ENCODE data around the gene RHOU. TPM values are rescaled to one million over a fixed set of nuclear protein-coding genes. Genes with fewer than 3 reads are reported as not detected.

The RHOU gene
- total RNA-seq, 1 donor from 2014 or later = 67.0 TPM

DNA sequence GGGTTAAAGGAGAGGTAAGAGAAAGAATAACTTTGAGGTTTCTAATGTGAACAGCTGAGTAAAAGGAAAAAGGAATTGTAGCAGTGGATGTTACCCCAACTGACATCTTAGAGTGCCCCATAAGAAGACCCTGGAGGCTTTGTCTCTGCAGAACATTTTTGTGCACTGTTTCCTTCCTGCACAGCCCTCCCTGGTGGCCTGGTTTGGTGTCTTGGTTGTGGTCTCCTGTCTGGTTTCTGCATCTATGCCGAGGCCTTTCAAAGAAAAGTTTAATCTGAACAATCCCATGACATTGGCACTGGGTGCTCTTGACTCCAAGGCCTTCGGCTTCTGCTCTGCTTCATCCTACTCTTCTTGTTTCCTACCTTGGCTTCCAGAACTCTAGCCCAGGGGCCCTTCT is 57.8 kb downstream of the RHOU start:
- TF ChIP-seq, protein P1, sequence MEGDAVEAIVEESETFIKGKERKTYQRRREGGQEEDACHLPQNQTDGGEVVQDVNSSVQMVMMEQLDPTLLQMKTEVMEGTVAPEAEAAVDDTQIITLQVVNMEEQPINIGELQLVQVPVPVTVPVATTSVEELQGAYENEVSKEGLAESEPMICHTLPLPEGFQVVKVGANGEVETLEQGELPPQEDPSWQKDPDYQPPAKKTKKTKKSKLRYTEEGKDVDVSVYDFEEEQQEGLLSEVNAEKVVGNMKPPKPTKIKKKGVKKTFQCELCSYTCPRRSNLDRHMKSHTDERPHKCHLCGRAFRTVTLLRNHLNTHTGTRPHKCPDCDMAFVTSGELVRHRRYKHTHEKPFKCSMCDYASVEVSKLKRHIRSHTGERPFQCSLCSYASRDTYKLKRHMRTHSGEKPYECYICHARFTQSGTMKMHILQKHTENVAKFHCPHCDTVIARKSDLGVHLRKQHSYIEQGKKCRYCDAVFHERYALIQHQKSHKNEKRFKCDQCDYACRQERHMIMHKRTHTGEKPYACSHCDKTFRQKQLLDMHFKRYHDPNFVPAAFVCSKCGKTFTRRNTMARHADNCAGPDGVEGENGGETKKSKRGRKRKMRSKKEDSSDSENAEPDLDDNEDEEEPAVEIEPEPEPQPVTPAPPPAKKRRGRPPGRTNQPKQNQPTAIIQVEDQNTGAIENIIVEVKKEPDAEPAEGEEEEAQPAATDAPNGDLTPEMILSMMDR (IDR thresholded peaks at IDR 0.05) = no peak
- TF ChIP-seq EZH2 (IDR thresholded peaks at IDR 0.05) = no peak
- no peak for TF ChIP-seq EZH2phosphoT487 (IDR thresholded peaks at IDR 0.05)
- Mint-ChIP-seq H3K9me3 (no peaks in the 10 kb centered on the region), H3K4me1 (peaks cover 16% of the 10 kb centered on the region), H3K27ac (no peak overlapping the region), H3K27me3 (ENCODE audit: insufficient read depth, low read depth) (peaks cover 2% of the 10 kb centered on the region), H3K36me3 (no peaks in the 10 kb centered on the region), H3K4me3 (no peak overlapping the region)
- Histone ChIP-seq H3K36me3 (no peaks in the 10 kb centered on the region), H3K4me1 (peaks cover 1% of the 10 kb centered on the region), H3K27me3 (no peaks in the 10 kb centered on the region), H3K27ac (no peak overlapping the region), H3K4me2 (no peak overlapping the region), H4K20me1 (ENCODE audit: low read depth) (no peaks in the 10 kb centered on the region), H2AFZ (replicated peaks) (no peak overlapping the region), H3K4me3 (no peak overlapping the region), H3K9ac (no peak overlapping the region), H3K9me3 (ENCODE audit: low read depth) (no peaks in the 10 kb centered on the region), H3K79me2 (ENCODE audit: low read depth) (no peaks in the 10 kb centered on the region), H3F3A (ENCODE audit: low read depth) (no peaks in the 10 kb centered on the region)
- no peak for DNase-seq (ENCODE audit: low spot score)

GRCh38 chr1:228794173-228794572 is 58.9 kb downstream of the RHOU start:
- Mint-ChIP-seq H3K36me3 (no peaks in the 10 kb centered on the region), H3K4me1 (peaks cover 20% of the 10 kb centered on the region), H3K9me3 (no peaks in the 10 kb centered on the region), H3K4me3 (no peak overlapping the region), H3K27me3 (ENCODE audit: insufficient read depth, low read depth) (peaks cover 5% of the 10 kb centered on the region), H3K27ac (no peak overlapping the region)
- TF ChIP-seq EZH2 (IDR thresholded peaks at IDR 0.05) (no peak), EZH2phosphoT487 (IDR thresholded peaks at IDR 0.05) (no peak)
- TF ChIP-seq, protein P1 (IDR thresholded peaks at IDR 0.05) = no peak
- Histone ChIP-seq H3K36me3 (no peaks in the 10 kb centered on the region), H3F3A (ENCODE audit: low read depth) (no peaks in the 10 kb centered on the region), H3K4me1 (peaks cover 7% of the 10 kb centered on the region), H3K9me3 (ENCODE audit: low read depth) (no peaks in the 10 kb centered on the region), H4K20me1 (ENCODE audit: low read depth) (no peaks in the 10 kb centered on the region), H2AFZ (replicated peaks) (no peak overlapping the region), H3K4me3 (no peak overlapping the region), H3K27ac (no peak overlapping the region), H3K9ac (no peak overlapping the region), H3K4me2 (no peak overlapping the region), H3K79me2 (ENCODE audit: low read depth) (no peaks in the 10 kb centered on the region), H3K27me3 (no peaks in the 10 kb centered on the region)
- DNase-seq (ENCODE audit: low spot score) = no peak

DNA sequence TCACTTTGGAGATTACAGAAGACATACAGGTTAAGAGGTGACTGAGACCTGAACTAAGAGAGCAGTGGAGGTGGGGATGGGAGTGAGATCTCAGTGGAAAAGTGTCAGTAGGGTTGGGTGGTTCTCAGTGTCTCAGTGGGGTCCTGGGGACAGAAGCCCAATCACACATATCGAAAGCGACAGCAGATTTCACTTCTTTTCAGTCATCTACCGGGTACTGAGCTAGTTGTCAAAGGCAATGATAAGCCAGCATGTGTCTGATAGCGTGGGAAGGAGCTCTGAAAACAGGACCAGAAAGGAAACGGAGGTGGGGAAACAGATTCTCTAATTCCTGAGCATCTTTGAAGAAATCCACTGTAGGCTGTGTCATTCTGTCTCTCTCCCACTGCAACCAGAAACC is 59.5 kb downstream of the RHOU start:
- no peak overlapping the region for H3K4me2 ChIP-seq

More for the DNA sequence above, 59.5 kb downstream of the RHOU start:
- H3F3A ChIP-seq (ENCODE audit: low read depth) = no peaks in the 10 kb centered on the region
- H3K9ac ChIP-seq = no peak overlapping the region
- no peak for DNase-seq (ENCODE audit: low spot score)
- peaks cover 20% of the 10 kb centered on the region for H3K4me1 Mint-ChIP-seq
- no peak overlapping the region for H3K27ac Mint-ChIP-seq
- no peaks in the 10 kb centered on the region for H3K36me3 Mint-ChIP-seq
- TF ChIP-seq EZH2phosphoT487 (IDR thresholded peaks at IDR 0.05) (no peak), EZH2 (IDR thresholded peaks at IDR 0.05) (no peak)
- TF ChIP-seq, protein P1 (IDR thresholded peaks at IDR 0.05) = no peak
- H3K4me1 ChIP-seq = peaks cover 7% of the 10 kb centered on the region
- no peaks in the 10 kb centered on the region for H3K9me3 ChIP-seq (ENCODE audit: low read depth)
- H2AFZ ChIP-seq (replicated peaks) = no peak overlapping the region
- no peaks in the 10 kb centered on the region for H4K20me1 ChIP-seq (ENCODE audit: low read depth)
- H3K79me2 ChIP-seq (ENCODE audit: low read depth) = no peaks in the 10 kb centered on the region
- no peaks in the 10 kb centered on the region for H3K27me3 ChIP-seq
- no peak overlapping the region for H3K4me3 Mint-ChIP-seq
- no peaks in the 10 kb centered on the region for H3K9me3 Mint-ChIP-seq
- H3K27ac ChIP-seq = no peak overlapping the region
- H3K4me3 ChIP-seq = no peak overlapping the region
- H3K27me3 Mint-ChIP-seq (ENCODE audit: insufficient read depth, low read depth) = peaks cover 5% of the 10 kb centered on the region
- no peaks in the 10 kb centered on the region for H3K36me3 ChIP-seq

Measured in neural progenitor cell (in vitro differentiated cells).